ENCODE results near the gene CFAP69. TPM values are rescaled to one million over a fixed set of nuclear protein-coding genes. Genes with fewer than 3 reads are reported as not detected.

Gene CFAP69
- total and polyA plus RNA-seq, 10 of the 15 experiments (the other 5 are each of a cell fraction or from before 2014, with no cell fraction given), result 0.11 to 3.1 (median 0.48) TPM; not detected in 1

GRCh38 chr7:90230834-90231233 is 14.1 kb upstream of the CFAP69 start:
- WGBS (ENCODE audit: insufficient coverage, insufficient replicate concordance, low lambda C conversion rate, missing lambda C conversion rate), result 49% methylated on average over 2 of the region's 2 CpGs
- ATAC-seq (no peak), DNase-seq (ENCODE audit: low read depth, low spot score) (no peak), FAIRE-seq (no peak)
- Histone ChIP-seq H3K27ac (ENCODE audit: control insufficient read depth, insufficient read depth) (no peak overlapping the region), H4K20me1 (ENCODE audit: control insufficient read depth, insufficient read depth) (no peaks in the 10 kb centered on the region), H3K36me3 (ENCODE audit: control insufficient read depth in 2 of 2, insufficient read depth in 2 of 2, low read length in 1 of 2) (no peaks in the 10 kb centered on the region), H3K79me2 (ENCODE audit: control insufficient read depth, insufficient read depth, low read length) (no peaks in the 10 kb centered on the region), H3K4me1 (ENCODE audit: control insufficient read depth, insufficient read depth, low read length) (no peaks in the 10 kb centered on the region), H3K9me3 (replicated peaks; ENCODE audit: control insufficient read depth, insufficient read depth, low read length) (no peaks in the 10 kb centered on the region), H3K27me3 (replicated peaks in 1 of 2; ENCODE audit: control insufficient read depth in 2 of 2, insufficient read depth in 2 of 2, low read length in 1 of 2) (no peaks in the 10 kb centered on the region), H3K4me2 (ENCODE audit: control insufficient read depth, insufficient read depth) (no peak overlapping the region), H3K4me3 (no peak overlapping the region), H3K9ac (ENCODE audit: control insufficient read depth, insufficient read depth, low read length) (no peak overlapping the region), H2AFZ (ENCODE audit: control insufficient read depth, low read depth, low read length) (no peak overlapping the region)
- intact Hi-C loops (cut with micrococcal nuclease; ENCODE audit: unreplicated experiment), result no loop called here
- no peak for TF ChIP-seq POLR2A (IDR thresholded peaks at IDR 0.05; ENCODE audit: low read depth, low read length)
- ChIA-PET RAD21 (ENCODE audit: unreplicated experiment) (no interaction called here), POLR2A (interaction anchor here (1.5 kb wide), 1 partner anchor 9 kb away, joined by 4 read pairs; no protein-coding TSS in a partner anchor), CTCF (interaction anchor here (0.8 to 1.0 kb wide), 4 partner anchors 17 to 192 kb away, joined by 3 to 5 read pairs (median 4); partner anchors contain the start of gene STEAP1), SMC1A (ENCODE audit: uncharacterized antibody, unreplicated experiment) (interaction anchor here (1.5 to 12.3 kb wide), 3 partner anchors 12 to 115 kb away, joined by 6 to 116 read pairs (median 47); partner anchors contain the start of genes CFAP69 and STEAP2)
- BruUV-seq (replicated peaks), result no TSS peak
- in situ Hi-C loops (cut with MboI), result no loop called here

GRCh38 chr7:90231304-90231703 is 13.7 kb upstream of the CFAP69 start:
- Histone ChIP-seq H3K4me3 (no peak overlapping the region), H3K9ac (ENCODE audit: control insufficient read depth, insufficient read depth, low read length) (no peak overlapping the region), H2AFZ (ENCODE audit: control insufficient read depth, low read depth, low read length) (no peak overlapping the region), H3K9me3 (replicated peaks; ENCODE audit: control insufficient read depth, insufficient read depth, low read length) (no peaks in the 10 kb centered on the region), H3K4me2 (ENCODE audit: control insufficient read depth, insufficient read depth) (no peak overlapping the region), H3K27me3 (replicated peaks in 1 of 2; ENCODE audit: control insufficient read depth in 2 of 2, insufficient read depth in 2 of 2, low read length in 1 of 2) (no peaks in the 10 kb centered on the region), H3K27ac (ENCODE audit: control insufficient read depth, insufficient read depth) (no peak overlapping the region), H4K20me1 (ENCODE audit: control insufficient read depth, insufficient read depth) (no peaks in the 10 kb centered on the region), H3K79me2 (ENCODE audit: control insufficient read depth, insufficient read depth, low read length) (no peaks in the 10 kb centered on the region), H3K4me1 (ENCODE audit: control insufficient read depth, insufficient read depth, low read length) (no peaks in the 10 kb centered on the region), H3K36me3 (ENCODE audit: control insufficient read depth in 2 of 2, insufficient read depth in 2 of 2, low read length in 1 of 2) (no peaks in the 10 kb centered on the region)
- BruUV-seq (replicated peaks), result no TSS peak
- WGBS (ENCODE audit: insufficient coverage, insufficient replicate concordance, low lambda C conversion rate, missing lambda C conversion rate), result 36% methylated on average over 3 of the region's 3 CpGs
- CTCF ChIA-PET, result interaction anchor here (0.8 to 1.0 kb wide), 2 partner anchors 17 to 191 kb away, joined by 3 to 5 read pairs; no protein-coding TSS in a partner anchor
- DNase-seq (ENCODE audit: low read depth, low spot score), result no peak
- SMC1A ChIA-PET (ENCODE audit: uncharacterized antibody, unreplicated experiment), result interaction anchor here (1.5 to 12.3 kb wide), 4 partner anchors 7 to 114 kb away, joined by 6 to 116 read pairs (median 28); partner anchors contain the start of genes CFAP69 and STEAP2
- RAD21 ChIA-PET (ENCODE audit: unreplicated experiment), result no interaction called here
- ATAC-seq, result no peak
- FAIRE-seq, result no peak
- POLR2A ChIA-PET, result interaction anchor here (1.5 kb wide), 1 partner anchor 9 kb away, joined by 4 read pairs; no protein-coding TSS in a partner anchor
- in situ Hi-C loops (cut with MboI) (no loop called here), intact Hi-C loops (cut with micrococcal nuclease; ENCODE audit: unreplicated experiment) (no loop called here)
- no peak for TF ChIP-seq SMARCA5 (IDR thresholded peaks at IDR 0.05)
- no peak for TF ChIP-seq NFYB (IDR thresholded peaks at IDR 0.05; ENCODE audit: insufficient read depth, low read depth, low read length)
- no peak for TF ChIP-seq ZNF687 (IDR thresholded peaks at IDR 0.05)
- no peak for TF ChIP-seq BCL3 (IDR thresholded peaks at IDR 0.05; ENCODE audit: borderline replicate concordance, insufficient read depth, low read depth, low read length, poor library complexity, severe bottlenecking)
- no peak for TF ChIP-seq NBN (IDR thresholded peaks at IDR 0.05)
- no peak for TF ChIP-seq MTA3 (IDR thresholded peaks at IDR 0.05; ENCODE audit: borderline replicate concordance, low read length)
- TF ChIP-seq ZNF217 (IDR thresholded peaks at IDR 0.05), result no peak
- no peak for TF ChIP-seq IRF5 (IDR thresholded peaks at IDR 0.05; ENCODE audit: borderline replicate concordance)
- TF ChIP-seq NFXL1 (IDR thresholded peaks at IDR 0.05; ENCODE audit: borderline replicate concordance), result no peak
- no peak for TF ChIP-seq RFX5 (IDR thresholded peaks at IDR 0.05; ENCODE audit: low read depth, low read length)

Measured in GM12878 (cell line).